H1 (cell line): ENCODE data around the gene ETS1. TPM values are rescaled to one million over a fixed set of nuclear protein-coding genes. Genes with fewer than 3 reads are reported as not detected.

Experiments
- CTCF ChIA-PET: fragments of 300-600 bp; sonication (Branson Sonifier 250); formaldehyde crosslinking; loops from one replicate; lab custom pipeline; 2021; ENCODE audit not compliant: partially characterized antibody; lab: Charles Lee
- POLR2A ChIA-PET: fragments of 300-600 bp; sonication (Branson Sonifier 250); formaldehyde crosslinking; loops from one replicate; lab custom pipeline; 2021; ENCODE audit warnings: inconsistent platforms; ENCODE audit not compliant: partially characterized antibody; lab: Charles Lee
- DNase-seq, 2 experiments: peaks; one replicate each; pipeline versions ENCODE4 v3.0.0 to v3.0.0-alpha.2; 2010 to 2022; ENCODE audit warnings: low spot score in 2 of 2, low read depth in 1 of 2, mixed read lengths in 1 of 2
- FAIRE-seq: peaks from 2 replicates; lab custom pipeline; 2011; peaks lifted over from hg19 to GRCh38; lab: Jason Lieb, UNC
- H2AFZ ChIP-seq: 2 replicates; pipeline ENCODE4 v1.8.1; 2012; ENCODE audit warnings: low read length, inconsistent platforms
- H2AK5ac ChIP-seq: 2 replicates; pipeline ENCODE4 v1.6.1; 2013; ENCODE audit warnings: low read depth, low read length
- H2BK120ac ChIP-seq: replicated peaks from 2 replicates; pipeline ENCODE3; 2013; ENCODE audit warnings: low read depth, low read length, inconsistent platforms
- H2BK12ac ChIP-seq: 2 replicates; pipeline ENCODE4 v1.6.1; 2013; ENCODE audit warnings: low read depth, low read length
- H2BK15ac ChIP-seq: 2 replicates; pipeline ENCODE4 v1.6.1; 2013; ENCODE audit warnings: low read length
- H2BK20ac ChIP-seq: 2 replicates; pipeline ENCODE4 v1.6.1; 2013; ENCODE audit warnings: low read length
- H2BK5ac ChIP-seq: 2 replicates; pipeline ENCODE4 v1.6.1; 2013; ENCODE audit warnings: low read depth, low read length
- H3K14ac ChIP-seq: 2 replicates; pipeline ENCODE4 v1.6.1; 2013; ENCODE audit warnings: inconsistent platforms; ENCODE audit not compliant: insufficient read length
- H3K18ac ChIP-seq: 2 replicates; pipeline ENCODE4 v1.6.1; 2013; ENCODE audit warnings: low read length; ENCODE audit errors: extremely low read depth
- H3K23ac ChIP-seq: 2 replicates; pipeline ENCODE4 v1.6.1; 2013; ENCODE audit warnings: inconsistent platforms; ENCODE audit not compliant: insufficient read length
- H3K23me2 ChIP-seq: 2 replicates; pipeline ENCODE4 v1.6.1; 2013; ENCODE audit warnings: low read depth, low read length
- H3K27ac ChIP-seq: 2 replicates; pipeline ENCODE4 v1.6.1; 2011; ENCODE audit warnings: low read depth, low read length, inconsistent platforms
- H3K27me3 ChIP-seq, 4 experiments: replicated peaks in 1 of 4; 1 replicate in 1 of 4; 2 replicates in 3 of 4; pipeline versions ENCODE4 v1.6.1 to v1.8.1; 2011 to 2013; ENCODE audit warnings: low read length in 3 of 4, mild to moderate bottlenecking in 3 of 4, inconsistent platforms in 2 of 4, mixed read lengths in 2 of 4, moderate library complexity in 1 of 4; ENCODE audit not compliant: control insufficient read depth in 3 of 4, insufficient read depth in 3 of 4; ENCODE audit errors: extremely low read depth in 1 of 4
- H3K36me3 ChIP-seq, 4 experiments: 2 replicates each; pipeline versions ENCODE4 v1.6.1 to v1.8.1; 2011 to 2013; ENCODE audit warnings: mild to moderate bottlenecking in 4 of 4, low read length in 3 of 4, moderate library complexity in 2 of 4, control low read depth in 1 of 4, inconsistent platforms in 1 of 4; ENCODE audit not compliant: insufficient read depth in 4 of 4, control insufficient read depth in 2 of 4
- H3K4ac ChIP-seq: replicated peaks from 2 replicates; pipeline ENCODE3; 2013; ENCODE audit warnings: low read length, low read depth, mixed read lengths, inconsistent platforms; ENCODE audit not compliant: insufficient read length
- H3K4me1 ChIP-seq, 4 experiments: replicated peaks in 1 of 4; 1 replicate in 1 of 4; 2 replicates in 3 of 4; pipeline versions ENCODE4 v1.6.1 to v1.8.1; 2011 to 2013; ENCODE audit warnings: low read length in 3 of 4, inconsistent platforms in 2 of 4, mixed read lengths in 1 of 4; ENCODE audit not compliant: insufficient read depth in 4 of 4, control insufficient read depth in 3 of 4
- H3K4me2 ChIP-seq, 2 experiments: 2 replicates each; pipeline versions ENCODE4 v1.6.1 to v1.8.1; 2011 to 2013; ENCODE audit warnings: low read depth in 2 of 2, low read length in 2 of 2, control low read depth in 1 of 2, inconsistent platforms in 1 of 2, mild to moderate bottlenecking in 1 of 2; ENCODE audit not compliant: insufficient read depth in 1 of 2
- H3K4me3 ChIP-seq, 4 experiments: fragments of 200-600, 300-600 bp in 1 of 4; sonication (generic), shearing (Covaris generic), sonication (Bioruptor Twin) in 1 of 4; 2 replicates each; pipeline versions ENCODE4 v1.5.1 to v1.8.1; 2011 to 2016; ENCODE audit warnings: low read length in 4 of 4, low read depth in 3 of 4, control low read depth in 2 of 4, inconsistent platforms in 2 of 4, mild to moderate bottlenecking in 2 of 4, mixed read lengths in 1 of 4, moderate library complexity in 1 of 4; ENCODE audit not compliant: insufficient read depth in 2 of 4; ENCODE audit errors: extremely low read depth in 1 of 4
- H3K56ac ChIP-seq: replicated peaks from 2 replicates; pipeline ENCODE3; 2013; ENCODE audit warnings: low read depth, mild to moderate bottlenecking, mixed read lengths, low read length, inconsistent platforms; ENCODE audit not compliant: insufficient read length
- H3K79me1 ChIP-seq: 2 replicates; pipeline ENCODE4 v1.6.1; 2013; ENCODE audit warnings: low read depth, low read length, control low read depth
- H3K79me2 ChIP-seq, 2 experiments: 2 replicates each; pipeline versions ENCODE4 v1.6.1 to v1.8.1; 2012 to 2013; ENCODE audit warnings: low read length in 2 of 2, mild to moderate bottlenecking in 2 of 2, inconsistent platforms in 1 of 2; ENCODE audit not compliant: insufficient read depth in 2 of 2, control insufficient read depth in 1 of 2
- H3K9ac ChIP-seq, 4 experiments: replicated peaks in 1 of 4; 1 replicate in 1 of 4; 2 replicates in 3 of 4; pipeline versions ENCODE4 v1.6.1 to v1.8.1; 2011 to 2013; ENCODE audit warnings: low read depth in 3 of 4, low read length in 3 of 4, control low read depth in 2 of 4, mild to moderate bottlenecking in 2 of 4, moderate library complexity in 2 of 4, inconsistent platforms in 1 of 4; ENCODE audit errors: extremely low read depth in 1 of 4
- H3K9me3 ChIP-seq, 2 experiments: 2 replicates each; pipeline versions ENCODE4 v1.6.1 to v1.8.1; 2012 to 2013; ENCODE audit warnings: mild to moderate bottlenecking in 2 of 2, moderate library complexity in 2 of 2, control low read depth in 1 of 2, inconsistent platforms in 1 of 2, low read depth in 1 of 2, low read length in 1 of 2, mixed read lengths in 1 of 2; ENCODE audit not compliant: insufficient read depth in 2 of 2
- H4K20me1 ChIP-seq, 2 experiments: replicated peaks in 1 of 2; 2 replicates each; pipeline versions ENCODE3 to v1.8.1; 2011 to 2013; ENCODE audit warnings: inconsistent platforms in 2 of 2, low read length in 2 of 2, mild to moderate bottlenecking in 1 of 2; ENCODE audit not compliant: insufficient read depth in 2 of 2, control insufficient read depth in 1 of 2
- H4K5ac ChIP-seq: 2 replicates; pipeline ENCODE4 v1.6.1; 2013; ENCODE audit warnings: low read length, low read depth, mixed read lengths, inconsistent platforms; ENCODE audit not compliant: insufficient read length
- H4K8ac ChIP-seq: 2 replicates; pipeline ENCODE4 v1.8.0; 2013; ENCODE audit warnings: mild to moderate bottlenecking, moderate library complexity, low read length, inconsistent platforms; ENCODE audit not compliant: insufficient read depth; ENCODE audit errors: extremely low read depth
- H4K91ac ChIP-seq: replicated peaks from 2 replicates; pipeline ENCODE3; 2013; ENCODE audit warnings: low read length, mixed read lengths, inconsistent platforms; ENCODE audit not compliant: insufficient read length
- CBX5 ChIP-seq: fragments of 300-800, 300-1000 bp; sonication (generic); IDR thresholded peaks from 2 replicates; pipeline ENCODE4 v1.7.1; 2016; ENCODE audit warnings: antibody characterized with exemption, low read length, low read depth
- CBX8 ChIP-seq: fragments of 300-800, 300-1000 bp; sonication (generic); IDR thresholded peaks from 2 replicates; pipeline ENCODE4 v1.7.1; 2016; ENCODE audit warnings: low read depth, low read length, borderline replicate concordance
- CTBP2 ChIP-seq: IDR thresholded peaks from 2 replicates; pipeline ENCODE4 v1.7.0; 2011; ENCODE audit warnings: borderline replicate concordance, mild to moderate bottlenecking, moderate library complexity, mixed read lengths, low read length; ENCODE audit not compliant: insufficient read depth, insufficient read length
- FOSL1 ChIP-seq: IDR thresholded peaks from 2 replicates; pipeline ENCODE4 v1.6.1; 2011; ENCODE audit warnings: mild to moderate bottlenecking, low read depth, low read length, moderate library complexity; ENCODE audit not compliant: insufficient read depth
- POLR2AphosphoS5 ChIP-seq: IDR thresholded peaks from 2 replicates; pipeline ENCODE4 v1.6.1; 2011; ENCODE audit warnings: low read depth, low read length
- RFX5 ChIP-seq: IDR thresholded peaks from 2 replicates; pipeline ENCODE4 v1.6.1; 2011; ENCODE audit warnings: low read depth, low read length, improper control_type of control experiment, borderline replicate concordance
- RXRA ChIP-seq: IDR thresholded peaks from 2 replicates; pipeline ENCODE4 v1.6.1; 2011; ENCODE audit warnings: low read depth, mild to moderate bottlenecking, low read length, moderate library complexity; ENCODE audit not compliant: insufficient read depth
- SP1 ChIP-seq: IDR thresholded peaks from 2 replicates; pipeline ENCODE4 v1.6.1; 2011; ENCODE audit warnings: low read depth, low read length
- SP2 ChIP-seq: IDR thresholded peaks from 2 replicates; pipeline ENCODE4 v1.6.1; 2012; ENCODE audit warnings: mild to moderate bottlenecking, low read length, inconsistent platforms
- TAF7 ChIP-seq: optimal IDR thresholded peaks from 2 replicates; pipeline ENCODE3; 2011; ENCODE audit warnings: low read depth, mild to moderate bottlenecking, inconsistent platforms, low read length, moderate library complexity, borderline replicate concordance
- TBP ChIP-seq: IDR thresholded peaks from 2 replicates; pipeline ENCODE4 v1.6.1; 2011; ENCODE audit warnings: low read depth, low read length, improper control_type of control experiment
- WGBS, 2 experiments: shearing (Covaris generic) in 1 of 2; methylation state at CpG; one replicate each; pipeline versions ENCODE4 v1.1.6 to v1.1.7; 2013 to 2015; ENCODE audit warnings: low lambda C conversion rate in 2 of 2, mixed read lengths in 2 of 2, inconsistent platforms in 1 of 2, low coverage in 1 of 2, missing lambda C conversion rate in 1 of 2; ENCODE audit not compliant: insufficient replicate concordance in 2 of 2, insufficient coverage in 1 of 2, insufficient read length in 1 of 2; ENCODE audit errors: extremely low coverage in 1 of 2, missing lambda C conversion rate in 1 of 2; 5-methylcytosine and 5-hydroxymethylcytosine counted together
- polyA plus RNA-seq, 7 experiments: library from polyadenylated mRNA; depleted of rRNA in 3 of 7; stranded (reverse) in 5 of 7; unstranded in 2 of 7; fragments of >200 nt in 5 of 7; fragments of 200-250 nt in 2 of 7; gene quantifications; 1 replicate in 5 of 7; 2 replicates in 1 of 7; 4 replicates in 1 of 7; pipeline versions ENCODE4 v1.2.1 to v1.2.3, GENCODE V29; 2011 to 2013; ENCODE audit warnings: missing spikeins in 2 of 7, mixed read lengths in 2 of 7
- total RNA-seq: library from RNA; stranded (reverse); fragmentation: NEBNext Ultra II Directional; extraction: Animal tissue kit (Norgen Biotek cat#: 25700); gene quantifications from 2 replicates; pipeline ENCODE4 v1.2.1, GENCODE V29; 2021
- TF ChIP-seq, protein P1 (sequence below): IDR thresholded peaks from 2 replicates; pipeline ENCODE4 v1.6.1; 2012; ENCODE audit warnings: low read length, inconsistent platforms

ETS1 gene
- total and polyA plus RNA-seq, 2 of the 8 experiments (the other 6 are each of a cell fraction or from before 2014, with no cell fraction given): 10.0 to 35.3 TPM

DNA sequence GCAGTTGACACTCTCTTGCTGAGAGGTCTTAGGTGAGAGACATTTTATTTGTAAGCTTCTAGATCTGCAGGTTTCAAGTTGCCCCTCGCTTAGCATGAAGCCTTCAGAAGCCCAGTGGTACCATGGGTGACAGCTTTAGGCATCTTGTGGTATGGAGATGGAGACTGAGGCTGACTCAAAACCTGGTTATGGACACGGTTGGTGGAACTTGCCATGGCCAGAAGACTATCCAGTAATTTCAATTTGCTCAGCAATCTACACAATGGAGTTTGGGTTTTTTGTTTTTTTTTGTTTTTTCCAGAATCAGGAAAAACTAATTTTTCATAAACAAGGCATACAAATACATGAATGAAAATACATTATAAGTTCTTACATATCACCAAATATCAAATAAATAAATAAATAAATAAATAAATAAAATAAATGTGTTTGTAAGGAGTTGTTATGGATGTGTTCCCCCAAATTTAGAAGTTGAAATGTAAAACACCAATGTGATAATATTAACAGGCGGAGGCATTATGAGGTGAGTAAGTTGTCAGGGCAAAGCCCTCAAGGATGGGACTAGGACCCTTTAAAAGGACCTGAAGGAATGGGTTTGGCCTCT, 22.6 kb downstream of the ETS1 start:
- Histone ChIP-seq H3K4me1 (peaks cover 0 to 4% (median 1%) of the 10 kb centered on the region in 4 experiments; a peak in 3 of 7 replicates), H2BK12ac (no peak overlapping the region), H2BK120ac (no peak overlapping the region), H3K4ac (no peak overlapping the region), H2AK5ac (no peak overlapping the region), H2AFZ (no peak overlapping the region), H3K23me2 (no peaks in the 10 kb centered on the region), H3K4me2 (no peak overlapping the region), H3K79me2 (no peaks in the 10 kb centered on the region), H4K91ac (no peak overlapping the region), H3K23ac (no peak overlapping the region), H2BK15ac (no peak overlapping the region), H3K9ac (no peak overlapping the region), H4K8ac (no peak overlapping the region), H3K27ac (no peak overlapping the region), H3K4me3 (no peak overlapping the region), H3K36me3 (no peaks in the 10 kb centered on the region), H3K79me1 (no peaks in the 10 kb centered on the region; the same call in 1 of the 2 replicates), H3K27me3 (no peaks in the 10 kb centered on the region), H3K18ac (no peak overlapping the region), H3K9me3 (no peaks in the 10 kb centered on the region), H2BK5ac (no peak overlapping the region), H4K20me1 (no peaks in the 10 kb centered on the region), H3K14ac (no peak overlapping the region), H2BK20ac (no peak overlapping the region), H3K56ac (no peak overlapping the region), H4K5ac (no peak overlapping the region)
- POLR2A ChIA-PET: no interaction called here
- FAIRE-seq (no peak), DNase-seq (no peak)
- 90% methylated on average over 3 of the region's 3 CpGs; no CpG with 5 or more reads in 1 of the 2 experiments for WGBS, 2 experiments
- CTCF ChIA-PET: interaction anchor here (1.8 kb wide), 1 partner anchor 10 kb away, joined by 5 read pairs; no protein-coding TSS in a partner anchor
- TF ChIP-seq TBP (no peak), FOSL1 (no peak), CTBP2 (no peak), POLR2AphosphoS5 (no peak), CBX5 (no peak), TAF7 (no peak), RFX5 (no peak), CBX8 (no peak), SP1 (no peak), RXRA (no peak), SP2 (no peak)
- TF ChIP-seq, protein P1, sequence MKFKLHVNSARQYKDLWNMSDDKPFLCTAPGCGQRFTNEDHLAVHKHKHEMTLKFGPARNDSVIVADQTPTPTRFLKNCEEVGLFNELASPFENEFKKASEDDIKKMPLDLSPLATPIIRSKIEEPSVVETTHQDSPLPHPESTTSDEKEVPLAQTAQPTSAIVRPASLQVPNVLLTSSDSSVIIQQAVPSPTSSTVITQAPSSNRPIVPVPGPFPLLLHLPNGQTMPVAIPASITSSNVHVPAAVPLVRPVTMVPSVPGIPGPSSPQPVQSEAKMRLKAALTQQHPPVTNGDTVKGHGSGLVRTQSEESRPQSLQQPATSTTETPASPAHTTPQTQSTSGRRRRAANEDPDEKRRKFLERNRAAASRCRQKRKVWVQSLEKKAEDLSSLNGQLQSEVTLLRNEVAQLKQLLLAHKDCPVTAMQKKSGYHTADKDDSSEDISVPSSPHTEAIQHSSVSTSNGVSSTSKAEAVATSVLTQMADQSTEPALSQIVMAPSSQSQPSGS: no peak
